ENCODE measurements around the gene FIBP.
A peak's percentile ranks its signal among the peaks of the same experiment; 100 is the strongest.

FIBP gene
- total RNA-seq = 23.6 to 59.2 (median 40.4) reads per million in 18 experiments

GRCh38 chr11:65888163-65888814 is at the start of gene FIBP:
Gene FIBP, minus strand, starts transcription at chr11:65888471. Its CDS starts 53 bp downstream, at chr11:65888418.
- DNase-seq = peak; percentile 97

- no peak for DNase-seq
Measured at GRCh38 chr11:65937766-65938165, 49.5 kb upstream of the FIBP start.

- no peak for DNase-seq
Measured at GRCh38 chr11:65934014-65934413, 45.7 kb upstream of the FIBP start.

GRCh38 chr11:65932558-65932919 is 44.3 kb upstream of the FIBP start:
- peak in 1 of 2 donors; percentile 33 for DNase-seq

- no peak for DNase-seq
Measured at GRCh38 chr11:65931773-65932557, 43.7 kb upstream of the FIBP start.

- DNase-seq = no peak
Measured at GRCh38 chr11:65928667-65929066, 40.4 kb upstream of the FIBP start.

GRCh38 chr11:65927904-65928397 is 39.7 kb upstream of the FIBP start:
- DNase-seq = peak; percentile 65 to 73

GRCh38 chr11:65925397-65925796 is 37.1 kb upstream of the FIBP start:
- no peak for DNase-seq

GRCh38 chr11:65922565-65922964 is 34.3 kb upstream of the FIBP start:
- no peak for DNase-seq

GRCh38 chr11:65921876-65922275 is 33.6 kb upstream of the FIBP start:
- DNase-seq = no peak

GRCh38 chr11:65921033-65921555 is 32.8 kb upstream of the FIBP start:
- DNase-seq = no peak

- no peak for DNase-seq
Measured at GRCh38 chr11:65920372-65920802, 32.1 kb upstream of the FIBP start.

GRCh38 chr11:65919573-65920371 is 31.5 kb upstream of the FIBP start:
- peak in 1 of 2 donors; percentile 33 for DNase-seq

- DNase-seq = peak; percentile 98 to 99
Measured at GRCh38 chr11:65919141-65919572, 30.9 kb upstream of the FIBP start, which contains the start of gene DRAP1. Gene DRAP1, plus strand, starts transcription at chr11:65919426. Its CDS starts 76 bp downstream, at chr11:65919502.

GRCh38 chr11:65918211-65919140 is 30.2 kb upstream of the FIBP start, which contains the start of gene C11orf68:
Gene C11orf68, minus strand, starts transcription at chr11:65919062. Its CDS starts 31 bp downstream, at chr11:65919031.
- DNase-seq = no peak

- no peak for DNase-seq
Measured at GRCh38 chr11:65917434-65918210, 29.4 kb upstream of the FIBP start.

- no peak for DNase-seq
Measured at GRCh38 chr11:65917077-65917433, 28.8 kb upstream of the FIBP start.

GRCh38 chr11:65916391-65916790 is 28.1 kb upstream of the FIBP start:
- no peak for DNase-seq

GRCh38 chr11:65915821-65916251 is 27.6 kb upstream of the FIBP start:
- peak; percentile 52 to 65 for DNase-seq

- DNase-seq = no peak
Measured at GRCh38 chr11:65915101-65915820, 27.0 kb upstream of the FIBP start.
